GM12801 (cell line): ENCODE data around the gene PALD1.

Experiments used
- TF ChIP-seq, protein P1 (sequence below): IDR thresholded peaks from one replicate; pipeline ENCODE4 v1.5.1; 2011; ENCODE audit warnings: control low read depth; ENCODE audit not compliant: insufficient read length; ENCODE audit errors: extremely low read depth

The PALD1 gene

GRCh38 chr10:70589762-70590654 lies 111.4 kb downstream of the PALD1 start:
- TF ChIP-seq, protein P1, sequence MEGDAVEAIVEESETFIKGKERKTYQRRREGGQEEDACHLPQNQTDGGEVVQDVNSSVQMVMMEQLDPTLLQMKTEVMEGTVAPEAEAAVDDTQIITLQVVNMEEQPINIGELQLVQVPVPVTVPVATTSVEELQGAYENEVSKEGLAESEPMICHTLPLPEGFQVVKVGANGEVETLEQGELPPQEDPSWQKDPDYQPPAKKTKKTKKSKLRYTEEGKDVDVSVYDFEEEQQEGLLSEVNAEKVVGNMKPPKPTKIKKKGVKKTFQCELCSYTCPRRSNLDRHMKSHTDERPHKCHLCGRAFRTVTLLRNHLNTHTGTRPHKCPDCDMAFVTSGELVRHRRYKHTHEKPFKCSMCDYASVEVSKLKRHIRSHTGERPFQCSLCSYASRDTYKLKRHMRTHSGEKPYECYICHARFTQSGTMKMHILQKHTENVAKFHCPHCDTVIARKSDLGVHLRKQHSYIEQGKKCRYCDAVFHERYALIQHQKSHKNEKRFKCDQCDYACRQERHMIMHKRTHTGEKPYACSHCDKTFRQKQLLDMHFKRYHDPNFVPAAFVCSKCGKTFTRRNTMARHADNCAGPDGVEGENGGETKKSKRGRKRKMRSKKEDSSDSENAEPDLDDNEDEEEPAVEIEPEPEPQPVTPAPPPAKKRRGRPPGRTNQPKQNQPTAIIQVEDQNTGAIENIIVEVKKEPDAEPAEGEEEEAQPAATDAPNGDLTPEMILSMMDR = no peak

DNA sequence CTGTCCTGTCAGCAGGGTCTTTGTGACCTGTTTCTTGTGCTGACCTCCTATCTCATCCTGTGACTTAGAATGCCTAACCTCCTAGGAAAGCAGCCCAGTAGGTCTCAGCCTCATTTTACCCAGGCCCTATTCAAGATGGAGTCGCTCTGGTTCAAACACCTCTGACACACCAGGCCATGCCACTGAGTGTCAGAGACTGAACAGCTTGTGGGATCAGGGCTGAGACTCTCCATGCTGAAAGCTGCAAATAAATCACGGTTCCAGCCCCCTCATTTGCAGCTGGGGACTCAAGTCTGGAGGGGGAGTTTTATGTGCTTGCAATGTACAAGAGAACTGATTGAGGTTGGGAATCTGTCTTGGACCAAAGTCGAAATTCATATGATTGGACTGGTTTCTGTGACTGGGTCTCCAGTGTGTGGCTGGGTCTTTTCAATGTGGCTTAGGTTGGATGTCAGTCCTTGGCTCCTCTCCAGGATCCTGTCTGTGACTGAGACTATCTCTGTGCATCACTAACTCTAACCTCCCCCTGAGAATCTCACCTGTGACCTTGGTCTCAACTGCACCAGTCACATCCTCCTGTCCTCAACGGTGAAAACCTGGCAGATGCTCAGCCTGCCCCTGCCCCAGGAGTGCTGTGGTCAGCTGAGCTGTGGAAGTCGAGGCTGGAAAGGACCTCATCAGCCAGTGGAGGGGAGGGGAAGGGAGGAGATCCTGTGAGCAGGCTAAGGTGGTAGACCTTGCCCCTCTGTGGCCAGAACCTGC lies 112.3 kb downstream of the PALD1 start:
- TF ChIP-seq, protein P1 = no peak

GRCh38 chr10:70592186-70592735 lies 113.7 kb downstream of the PALD1 start:
- TF ChIP-seq, protein P1 = no peak

GRCh38 chr10:70592746-70593512 lies 114.4 kb downstream of the PALD1 start:
- TF ChIP-seq, protein P1 = no peak

GRCh38 chr10:70593513-70593890 lies 114.9 kb downstream of the PALD1 start:
- TF ChIP-seq, protein P1 = no peak

- TF ChIP-seq, protein P1 = no peak
Observed at GRCh38 chr10:70594161-70594560, 115.6 kb downstream of the PALD1 start.
